Measurements from ENCODE around the gene CNIH4. TPM values are rescaled to one million over a fixed set of nuclear protein-coding genes. Genes with fewer than 3 reads are reported as not detected.

Gene CNIH4
- total and polyA plus RNA-seq, 12 donors, result 10.0 to 73.0 (median 42.4) TPM

- no peaks in the 10 kb centered on the region for H3K9me3 ChIP-seq (replicated peaks in 1 of 3)
- 73 to 89% (median 81%) methylated on average over 6 to 7 of the region's 7 CpGs for WGBS, 4 donors
- H3K27me3 ChIP-seq, result no peaks in the 10 kb centered on the region
- no peak for TF ChIP-seq POLR2A (IDR thresholded peaks at IDR 0.05)
- no peak for TF ChIP-seq CTCF (IDR thresholded peaks at IDR 0.05)
- H3K27ac ChIP-seq, result peak overlapping the region in 2 of 5 donors; percentile 22 to 72
- H3K4me3 ChIP-seq, result no peak overlapping the region
- peaks cover 7 to 35% of the 10 kb centered on the region in 2 donors for H3K4me1 ChIP-seq (replicated peaks in 1 of 2)
- DNase-seq, result no peak
- peaks cover 0 to 31% of the 10 kb centered on the region in 2 donors for H3K36me3 ChIP-seq (replicated peaks in 1 of 2)
- intact Hi-C loops (cut with DNase I), result loop anchor here in 1 of 2 donors (10.0 kb wide), 1 partner anchor 76 kb away; no protein-coding TSS in a partner anchor
Observed at GRCh38 chr1:224378855-224379631, 22.4 kb downstream of the CNIH4 start.

DNA sequence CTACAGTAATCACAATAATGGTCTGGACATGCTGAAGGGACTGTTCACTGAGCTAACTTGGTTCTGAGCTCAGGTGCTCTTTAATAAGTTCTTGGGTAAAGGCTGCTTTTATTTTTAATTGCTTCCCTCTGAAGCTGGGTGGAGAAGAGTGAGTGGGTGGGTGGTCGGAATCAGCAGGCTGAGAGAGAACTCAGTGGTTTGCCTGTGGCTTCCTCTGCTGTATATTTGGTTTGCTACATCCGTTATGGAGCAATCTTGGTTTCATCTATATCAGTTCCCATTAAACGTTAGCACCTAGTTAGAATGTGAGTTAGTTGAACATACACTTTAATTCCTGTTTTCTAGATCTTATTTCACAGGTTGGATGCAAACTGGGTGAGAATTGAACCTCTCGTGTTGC lies 23.3 kb downstream of the CNIH4 start:
- Histone ChIP-seq H3K27ac (peak overlapping the region in 1 of 5 donors; percentile 22), H3K27me3 (no peaks in the 10 kb centered on the region), H3K9me3 (replicated peaks in 1 of 3) (no peaks in the 10 kb centered on the region), H3K36me3 (replicated peaks in 1 of 2) (peaks cover 0 to 22% of the 10 kb centered on the region in 2 donors), H3K4me1 (replicated peaks in 1 of 2) (peaks cover 7 to 31% of the 10 kb centered on the region in 2 donors), H3K4me3 (no peak overlapping the region)
- intact Hi-C loops (cut with DNase I), result no loop called here
- TF ChIP-seq POLR2A (IDR thresholded peaks at IDR 0.05), result no peak
- TF ChIP-seq CTCF (IDR thresholded peaks at IDR 0.05), result no peak
- no peak for DNase-seq
- 66 to 79% (median 70%) methylated on average over 4 of the region's 4 CpGs for WGBS, 4 donors

DNA sequence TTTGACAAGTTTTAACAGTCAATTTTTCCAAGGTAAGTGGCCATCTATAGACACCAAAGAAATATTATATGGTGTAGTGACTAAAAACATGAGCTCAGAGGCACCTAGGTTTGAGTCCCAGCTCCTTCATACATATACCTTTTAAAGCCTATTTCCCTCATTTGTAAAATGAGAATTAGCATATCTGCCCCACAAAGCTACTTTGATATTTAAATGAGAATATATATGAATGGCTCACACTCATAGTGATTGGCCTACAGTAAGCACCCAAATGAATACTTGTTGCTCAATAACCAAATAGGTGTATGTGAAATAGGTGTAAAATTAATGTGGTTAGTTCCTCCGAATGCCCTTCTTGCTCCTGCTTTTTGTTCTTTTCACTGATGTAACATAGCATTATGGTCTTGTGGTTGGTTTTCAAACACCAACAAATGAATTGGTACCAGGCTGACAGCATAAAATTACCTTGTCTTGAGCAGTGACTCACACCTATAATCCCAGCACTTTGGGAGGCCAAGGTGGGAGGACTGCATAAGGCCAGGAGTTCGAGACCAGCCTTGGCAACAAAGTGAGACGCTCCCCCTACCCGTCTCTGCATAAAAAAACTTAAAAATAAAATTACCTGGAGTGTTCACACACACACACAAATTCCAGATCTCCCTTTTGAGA lies 25.3 kb downstream of the CNIH4 start:
- TF ChIP-seq POLR2A (IDR thresholded peaks at IDR 0.05) (no peak), CTCF (IDR thresholded peaks at IDR 0.05) (no peak)
- intact Hi-C loops (cut with DNase I), result no loop called here

DNA sequence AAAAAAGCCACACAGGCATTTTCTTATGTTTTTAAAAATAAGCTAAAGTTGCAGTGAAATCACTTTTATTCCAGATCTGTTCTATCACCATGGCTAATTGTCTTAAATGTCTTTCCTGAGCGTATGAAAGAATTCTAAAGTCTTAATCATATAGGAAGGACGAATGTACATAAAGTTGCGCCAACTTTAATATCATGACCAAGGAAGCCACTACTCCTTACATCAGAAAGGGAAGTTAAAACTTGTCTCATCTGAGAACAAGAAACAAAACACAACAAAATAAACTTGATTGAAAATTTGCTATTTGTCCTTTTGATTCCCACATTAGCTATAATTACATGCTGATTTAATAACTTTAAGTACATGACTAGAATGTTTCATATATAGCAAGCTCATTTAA lies 26.5 kb downstream of the CNIH4 start:
- Histone ChIP-seq H3K9me3 (replicated peaks in 1 of 3) (no peaks in the 10 kb centered on the region), H3K27me3 (no peaks in the 10 kb centered on the region), H3K36me3 (replicated peaks in 1 of 2) (peaks cover 0 to 30% of the 10 kb centered on the region in 2 donors), H3K4me1 (replicated peaks in 1 of 2) (peaks cover 0 to 22% of the 10 kb centered on the region in 2 donors), H3K4me3 (no peak overlapping the region), H3K27ac (no peak overlapping the region)
- intact Hi-C loops (cut with DNase I), result no loop called here
- DNase-seq, result no peak
- TF ChIP-seq CTCF (IDR thresholded peaks at IDR 0.05), result no peak
- TF ChIP-seq POLR2A (IDR thresholded peaks at IDR 0.05), result no peak
- WGBS, 4 donors, result 74 to 82% (median 77%) methylated on average over 3 of the region's 3 CpGs

More for the DNA sequence above, 25.3 kb downstream of the CNIH4 start:
- Histone ChIP-seq H3K27me3 (no peaks in the 10 kb centered on the region), H3K27ac (no peak overlapping the region), H3K36me3 (replicated peaks in 1 of 2) (peaks cover 0 to 19% of the 10 kb centered on the region in 2 donors), H3K9me3 (replicated peaks in 1 of 3) (no peaks in the 10 kb centered on the region), H3K4me3 (no peak overlapping the region), H3K4me1 (replicated peaks in 1 of 2) (peaks cover 0 to 29% of the 10 kb centered on the region in 2 donors)
- no peak for DNase-seq
- WGBS, 4 donors, result 92 to 97% (median 95%) methylated on average over 4 of the region's 4 CpGs
